SK-N-SH treated with all-trans-retinoic acid at 6 μM for 48 hours (cell line): ENCODE results near the gene CIBAR2.

Experiments
- ARNTL ChIP-seq: fragments of 450-650 bp; formaldehyde crosslinking; IDR thresholded peaks from 2 replicates; pipeline ENCODE4 v1.5.0; 2020; ENCODE audit warnings: low read depth, mild to moderate bottlenecking, moderate library complexity, borderline replicate concordance
- CREB5 ChIP-seq: fragments of 250-450 bp; sonication (Bioruptor Pico); IDR thresholded peaks from 2 replicates; pipeline ENCODE4 v1.5.1; 2020; ENCODE audit warnings: low read depth, mild to moderate bottlenecking, moderate library complexity
- ESRRG ChIP-seq: fragments of 250-450 bp; sonication (Bioruptor Pico); IDR thresholded peaks from 2 replicates; pipeline ENCODE4 v1.6.1; 2021; ENCODE audit warnings: mild to moderate bottlenecking
- PATZ1 ChIP-seq: fragments of 250-450 bp; sonication (Bioruptor Pico); IDR thresholded peaks from 2 replicates; pipeline ENCODE4 v1.8.0; 2020; ENCODE audit warnings: mild to moderate bottlenecking, moderate library complexity, borderline replicate concordance
- PPARA ChIP-seq: fragments of 250-450 bp; sonication (Bioruptor Pico); IDR thresholded peaks from 2 replicates; pipeline ENCODE4 v1.5.0; 2020; ENCODE audit warnings: mild to moderate bottlenecking, borderline replicate concordance
- TSHZ2 ChIP-seq: fragments of 250-450 bp; sonication (Bioruptor Pico); IDR thresholded peaks from 2 replicates; pipeline ENCODE4 v1.5.0; 2020; ENCODE audit warnings: mild to moderate bottlenecking, moderate library complexity
- ZNF70 ChIP-seq: fragments of 450-650 bp; formaldehyde crosslinking; IDR thresholded peaks from 2 replicates; pipeline ENCODE4 v1.5.0; 2020; ENCODE audit warnings: mild to moderate bottlenecking, moderate library complexity

- TF ChIP-seq PPARA (CRISPR knock-in tag) (no peak), ESRRG (no peak), CREB5 (CRISPR knock-in tag) (no peak), TSHZ2 (CRISPR knock-in tag) (no peak), ARNTL (no peak), ZNF70 (no peak), PATZ1 (CRISPR knock-in tag) (no peak)
Measured at GRCh38 chr16:85128079-85128837, 16.0 kb upstream of the CIBAR2 start.
